Fibroblast of villous mesenchyme (primary cell): Measurements from ENCODE around the gene OR7G1. TPM values are rescaled to one million over a fixed set of nuclear protein-coding genes. Genes with fewer than 3 reads are reported as not detected.
A peak's percentile ranks its signal among the peaks of the same experiment; 100 is the strongest.
"Not testable (repeated sequence)": the region's sequence is repeated elsewhere in the genome, so short reads cannot be mapped to it uniquely, and the experiment has no call there.

Experiments
- DNase-seq: peaks from one replicate; pipeline ENCODE4 v3.0.0-alpha.2; 2010; ENCODE audit warnings: low read depth
- H3K4me3 ChIP-seq: 2 replicates; pipeline ENCODE4 v1.5.1; 2011; ENCODE audit warnings: low read depth, mild to moderate bottlenecking, low read length
- total RNA-seq: library from RNA; depleted of rRNA; stranded (reverse); fragments of >200 nt; gene quantifications from 2 replicates; pipeline ENCODE4 v1.2.3, GENCODE V29; 2012
- TF ChIP-seq, protein P1 (sequence below): IDR thresholded peaks from 2 replicates; pipeline ENCODE4 v1.5.1; 2012; ENCODE audit warnings: low read depth, mild to moderate bottlenecking, low read length; ENCODE audit not compliant: insufficient read depth

OR7G1 gene
- total RNA-seq, 1 donor: not detected

- H3K4me3 ChIP-seq: no peak within 1 kb of the TSS
- TF ChIP-seq, protein P1, sequence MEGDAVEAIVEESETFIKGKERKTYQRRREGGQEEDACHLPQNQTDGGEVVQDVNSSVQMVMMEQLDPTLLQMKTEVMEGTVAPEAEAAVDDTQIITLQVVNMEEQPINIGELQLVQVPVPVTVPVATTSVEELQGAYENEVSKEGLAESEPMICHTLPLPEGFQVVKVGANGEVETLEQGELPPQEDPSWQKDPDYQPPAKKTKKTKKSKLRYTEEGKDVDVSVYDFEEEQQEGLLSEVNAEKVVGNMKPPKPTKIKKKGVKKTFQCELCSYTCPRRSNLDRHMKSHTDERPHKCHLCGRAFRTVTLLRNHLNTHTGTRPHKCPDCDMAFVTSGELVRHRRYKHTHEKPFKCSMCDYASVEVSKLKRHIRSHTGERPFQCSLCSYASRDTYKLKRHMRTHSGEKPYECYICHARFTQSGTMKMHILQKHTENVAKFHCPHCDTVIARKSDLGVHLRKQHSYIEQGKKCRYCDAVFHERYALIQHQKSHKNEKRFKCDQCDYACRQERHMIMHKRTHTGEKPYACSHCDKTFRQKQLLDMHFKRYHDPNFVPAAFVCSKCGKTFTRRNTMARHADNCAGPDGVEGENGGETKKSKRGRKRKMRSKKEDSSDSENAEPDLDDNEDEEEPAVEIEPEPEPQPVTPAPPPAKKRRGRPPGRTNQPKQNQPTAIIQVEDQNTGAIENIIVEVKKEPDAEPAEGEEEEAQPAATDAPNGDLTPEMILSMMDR: no peak
- no peak for DNase-seq
Observed at GRCh38 chr19:9107375-9107774, 8.2 kb downstream of the OR7G1 start, which contains the start of gene OR7G2. OR7G2 (minus strand) TSS chr19:9107475; CDS start chr19:9103243, 4,232 bp downstream.

DNA sequence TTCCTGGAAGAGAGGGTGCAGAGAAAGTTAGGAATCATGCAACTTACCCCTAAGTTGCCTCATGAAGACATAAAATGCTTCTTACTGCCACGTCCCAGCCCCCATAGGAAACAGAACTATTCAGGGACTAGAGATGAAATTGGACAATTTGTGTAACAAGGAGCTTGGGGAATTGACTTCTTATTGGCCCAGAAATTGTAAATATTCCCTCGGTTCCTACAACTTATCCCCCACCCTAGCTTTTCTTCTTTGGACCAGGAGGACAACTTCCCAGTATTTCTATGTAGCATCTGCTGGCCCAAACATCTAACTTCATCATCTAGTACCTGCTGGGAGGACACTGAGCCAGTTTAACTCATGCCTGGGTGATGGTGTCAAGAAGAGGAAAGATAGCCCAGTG lies 28.8 kb downstream of the OR7G1 start, which contains the start of gene OR1M1:
OR1M1 (plus strand) TSS at position 301 of the 400 bp plus-strand sequence. CDS start 6,184 bp downstream, outside the sequence.
- TF ChIP-seq, protein P1: no peak

DNA sequence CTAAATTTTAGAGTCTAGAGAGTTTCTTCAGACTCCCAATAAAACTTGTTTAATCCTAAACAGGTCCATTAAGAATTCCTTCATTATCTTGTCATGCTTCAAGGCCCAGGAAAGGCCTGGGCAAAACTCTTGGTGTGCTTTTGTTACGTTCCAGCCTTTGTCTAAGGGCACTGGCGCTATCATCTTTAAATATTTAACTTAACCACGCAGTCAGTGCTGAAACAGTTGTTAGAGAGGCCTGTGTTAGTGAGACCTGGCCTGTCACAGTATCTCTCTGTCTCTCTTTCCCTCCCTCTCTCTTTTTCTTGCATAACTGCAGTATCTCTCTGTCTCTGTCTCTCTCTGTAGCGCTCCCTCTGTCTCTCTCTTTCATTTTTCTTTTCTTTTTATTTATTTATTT lies 36.9 kb downstream of the OR7G1 start:
- DNase-seq: no peak
- TF ChIP-seq, protein P1: no peak
- H3K4me3 ChIP-seq: no peak overlapping the region

More for the DNA sequence above, 28.8 kb downstream of the OR7G1 start, which contains the start of gene OR1M1:
- no peak for DNase-seq
- no peak within 1 kb of the TSS for H3K4me3 ChIP-seq

GRCh38 chr19:9076901-9077300 lies 38.7 kb downstream of the OR7G1 start:
- TF ChIP-seq, protein P1: no peak
- no peak overlapping the region for H3K4me3 ChIP-seq
- DNase-seq: no peak

DNA sequence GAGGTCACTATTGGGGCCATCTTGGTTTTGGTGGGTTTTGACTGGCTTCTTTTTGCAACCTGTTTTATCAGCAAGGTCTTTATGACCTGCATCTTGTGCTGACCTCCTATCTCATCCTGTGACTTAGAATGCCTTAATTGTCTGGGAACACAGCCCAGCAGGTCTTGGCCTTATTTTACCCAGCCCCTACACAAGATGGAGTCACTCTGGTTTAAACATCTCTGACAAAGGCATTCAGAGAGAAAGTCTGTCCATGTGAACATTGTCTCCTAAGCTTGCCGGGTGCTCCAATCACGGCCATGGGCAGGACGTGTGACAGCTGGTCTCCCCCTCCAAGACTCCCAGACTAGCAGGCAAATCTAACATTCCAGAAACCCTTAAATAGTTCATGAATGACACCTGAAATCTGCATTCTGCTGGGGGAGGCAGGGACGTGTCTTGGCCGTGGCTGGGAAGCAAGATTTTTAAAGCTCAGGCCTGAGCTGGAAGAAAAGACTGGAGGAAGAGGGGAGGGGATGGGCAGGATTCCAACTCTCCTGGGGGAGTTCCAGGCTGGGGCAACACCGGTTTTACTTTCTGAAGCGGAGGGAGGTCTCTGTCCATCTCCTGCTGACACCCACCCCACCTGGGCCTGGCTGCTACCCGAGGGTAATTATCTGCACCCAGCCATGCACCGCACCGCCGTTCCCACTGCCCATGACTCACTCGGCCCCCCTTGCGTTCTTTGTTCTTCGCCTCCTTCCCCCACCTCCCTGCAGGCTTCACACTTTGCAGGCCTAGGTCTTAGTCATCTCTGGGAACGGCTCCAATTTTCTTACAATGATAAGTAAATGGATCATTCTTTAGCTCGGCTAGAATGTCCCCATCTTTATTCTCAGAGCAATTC lies 40.3 kb downstream of the OR7G1 start:
- H3K4me3 ChIP-seq: no peak overlapping the region
- TF ChIP-seq, protein P1: no peak
- peak; percentile 79 for DNase-seq

DNA sequence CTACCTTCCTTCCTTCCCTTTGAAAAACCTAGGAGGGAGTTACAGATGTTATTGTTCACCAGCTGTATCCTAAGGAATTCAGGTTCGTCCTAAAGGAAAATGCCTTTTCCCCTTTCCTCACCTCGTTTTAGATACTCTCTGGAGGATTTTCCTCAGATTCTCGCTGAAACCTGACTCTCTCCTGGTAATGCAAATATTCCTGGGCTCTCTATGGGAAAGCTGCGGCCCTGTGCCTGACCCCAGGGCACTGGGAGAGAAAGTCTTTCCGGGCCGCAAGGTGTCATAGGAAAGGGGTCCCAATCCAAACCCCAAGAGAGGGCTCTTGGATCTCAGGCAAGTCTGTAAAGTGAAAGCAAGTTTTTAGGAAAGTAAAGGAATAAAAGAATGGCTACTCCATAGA lies 41.8 kb downstream of the OR7G1 start:
- H3K4me3 ChIP-seq: no peak overlapping the region
- TF ChIP-seq, protein P1: no peak
- no peak for DNase-seq

GRCh38 chr19:9071720-9072119 lies 43.8 kb downstream of the OR7G1 start:
- not testable (repeated sequence) for H3K4me3 ChIP-seq, DNase-seq
